GM12865 (cell line): ENCODE data around the gene EGFL7.
A peak's percentile ranks its signal among the peaks of the same experiment; 100 is the strongest.

Experiments
- DNase-seq: peaks from one replicate; pipeline ENCODE4 v3.0.0; 2010; ENCODE audit warnings: low read depth
- H3K4me3 ChIP-seq: 2 replicates; pipeline ENCODE4 v1.5.1; 2011; ENCODE audit warnings: mild to moderate bottlenecking, low read depth, low read length, control low read depth
- CTCF ChIP-seq: IDR thresholded peaks from 2 replicates; pipeline ENCODE4 v1.5.1; 2011; ENCODE audit warnings: low read length, control low read depth, low read depth, inconsistent platforms; ENCODE audit not compliant: insufficient read depth; ENCODE audit errors: missing control alignments

EGFL7 gene

GRCh38 chr9:136626066-136626725 lies 36.5 kb upstream of the EGFL7 start:
- TF ChIP-seq CTCF, result no peak
- DNase-seq, result no peak
- H3K4me3 ChIP-seq, result no peak overlapping the region

GRCh38 chr9:136626740-136627642 lies 35.7 kb upstream of the EGFL7 start:
- no peak overlapping the region for H3K4me3 ChIP-seq
- no peak for TF ChIP-seq CTCF
- no peak for DNase-seq

- no peak overlapping the region for H3K4me3 ChIP-seq
- no peak for DNase-seq
- TF ChIP-seq CTCF, result no peak
These were observed 35.0 kb upstream of the EGFL7 start for GRCh38 chr9:136627703-136628102.

GRCh38 chr9:136628268-136628667 lies 34.4 kb upstream of the EGFL7 start:
- no peak for TF ChIP-seq CTCF
- DNase-seq, result no peak
- no peak overlapping the region for H3K4me3 ChIP-seq

- TF ChIP-seq CTCF, result no peak
- H3K4me3 ChIP-seq, result no peak overlapping the region
- no peak for DNase-seq
These were observed 33.5 kb upstream of the EGFL7 start for GRCh38 chr9:136629001-136629878.

- peak; percentile 65 for TF ChIP-seq CTCF
- no peak overlapping the region for H3K4me3 ChIP-seq
- peak; percentile 55 for DNase-seq
These were observed 32.6 kb upstream of the EGFL7 start for GRCh38 chr9:136629879-136630661.
